GM19395 (cell line): ENCODE measurements around the gene ZBTB7C.

Source experiments
- ATAC-seq: cut with Tn5 transposase; IDR thresholded peaks from one replicate; pipeline ENCODE4 v1.9.1; 2021; ENCODE audit warnings: mild to moderate bottlenecking, moderate library complexity; ENCODE audit not compliant: unreplicated experiment

Gene ZBTB7C

GRCh38 chr18:47985866-47986265, 423.3 kb downstream of the ZBTB7C start:
- no peak for ATAC-seq

DNA sequence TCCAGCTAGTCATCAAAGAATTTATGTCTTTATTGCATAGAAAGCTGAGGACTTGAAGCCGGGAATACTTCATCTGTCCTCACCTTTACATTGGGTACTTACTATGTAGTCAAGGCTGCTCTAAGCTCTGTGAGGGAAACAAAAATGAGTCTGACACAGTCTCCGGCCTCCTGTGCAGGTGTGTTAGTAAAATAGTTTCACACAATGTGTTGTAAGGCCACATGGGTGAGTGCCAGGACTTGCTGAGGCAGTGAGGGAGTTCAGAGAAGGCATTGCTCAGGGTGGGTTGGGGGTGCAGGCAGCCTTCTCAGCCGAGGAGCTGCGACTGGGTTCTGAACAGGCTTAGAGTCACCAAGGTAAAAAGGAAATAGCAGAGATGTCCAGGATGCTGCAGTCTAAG, 424.2 kb downstream of the ZBTB7C start:
- no peak for ATAC-seq

DNA sequence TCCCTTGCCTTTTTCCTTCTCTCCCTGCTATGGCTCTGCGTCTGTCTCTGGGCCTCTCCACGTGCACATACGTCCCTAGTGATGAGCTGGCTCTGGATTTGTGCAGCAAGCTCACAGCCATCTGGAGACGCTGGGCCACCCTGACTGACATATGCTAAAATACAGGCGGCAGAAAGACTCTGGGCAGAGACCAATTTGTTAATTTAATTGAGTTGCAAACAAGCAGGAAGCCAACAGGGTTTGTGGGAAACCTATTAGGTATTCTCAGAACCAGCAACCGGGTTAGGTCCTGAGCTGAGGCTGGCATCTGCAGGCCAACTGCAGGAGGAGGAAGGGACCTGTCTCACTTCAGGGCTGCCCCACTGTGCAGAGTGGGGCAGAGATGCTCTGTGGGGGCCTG, 425.2 kb downstream of the ZBTB7C start:
- no peak for ATAC-seq

DNA sequence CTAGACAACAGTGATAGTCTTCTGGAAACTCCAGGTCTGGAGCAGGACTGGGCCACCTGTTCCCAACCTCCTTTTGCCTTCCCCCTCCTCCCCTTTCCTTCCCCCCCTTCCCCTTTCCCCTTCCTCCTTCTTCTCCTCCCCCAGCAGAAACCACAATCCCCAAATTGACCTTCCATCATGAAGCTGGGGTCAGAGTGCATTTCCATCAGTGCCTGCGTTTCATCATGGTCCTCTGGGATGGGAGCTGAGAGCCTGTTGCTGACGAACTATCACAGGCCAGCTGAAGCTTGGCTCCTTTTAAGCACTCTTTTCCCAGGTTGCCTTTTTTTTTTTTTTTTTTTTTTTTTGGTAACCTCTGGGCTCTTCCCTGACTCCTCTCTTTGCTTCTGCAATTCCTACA, 426.1 kb downstream of the ZBTB7C start:
- no peak for ATAC-seq

GRCh38 chr18:47981830-47982229, 427.4 kb downstream of the ZBTB7C start:
- no peak for ATAC-seq

DNA sequence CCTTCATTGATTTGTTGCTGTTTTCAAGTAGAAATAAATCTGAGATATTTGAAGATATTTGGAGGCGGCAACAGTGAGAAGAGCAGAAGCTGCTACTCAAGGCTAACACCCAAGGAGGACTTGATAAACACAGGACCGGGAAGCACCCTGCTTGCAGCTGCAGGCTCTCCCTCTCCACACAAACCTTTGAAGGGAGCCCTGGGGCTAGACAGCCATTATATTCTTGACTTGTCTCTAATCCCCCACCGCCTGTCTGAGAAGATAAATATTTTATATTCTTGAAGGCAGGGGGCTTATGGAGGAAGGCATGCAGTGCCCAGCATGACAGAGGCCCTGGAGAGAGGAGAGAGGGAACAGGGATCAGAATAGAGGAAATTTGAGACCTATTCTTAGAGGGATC, 427.9 kb downstream of the ZBTB7C start:
- no peak for ATAC-seq

GRCh38 chr18:47979611-47980200, 429.5 kb downstream of the ZBTB7C start:
- ATAC-seq, result no peak

GRCh38 chr18:47978603-47979002, 430.6 kb downstream of the ZBTB7C start:
- ATAC-seq, result no peak

- no peak for ATAC-seq
These were observed 431.0 kb downstream of the ZBTB7C start for GRCh38 chr18:47978141-47978540.
